K562 (cell line): ENCODE measurements around the gene APOLD1. TPM values are rescaled to one million over a fixed set of nuclear protein-coding genes. Genes with fewer than 3 reads are reported as not detected.

ENCODE experiments used
- ATAC-seq: fragments of 200-7000 bp; cut with Tn5 transposase; 3 replicates; pipeline ENCODE4 v1.9.1; 2020; ENCODE audit warnings: moderate library complexity
- BruUV-seq: library from RNA; stranded (reverse); fragments of 400-500 nt; replicated peaks from 2 replicates; lab custom pipeline; 2021; lab: Mats Ljungman, UMichigan
- CTCF ChIA-PET: fragments of 300-600 bp; formaldehyde crosslinking; extraction: SDS; loops from one replicate; lab custom pipeline; 2021; ENCODE audit warnings: low intra/inter-chr PET ratio; lab: Yijun Ruan, JAX
- POLR2A ChIA-PET: fragments of 300-600, 350-650 bp; sonication (Branson Sonifier 250); formaldehyde crosslinking; extraction: SDS; loops from one replicate; lab custom pipeline; 2021; ENCODE audit warnings: antibody characterized with exemption, inconsistent platforms; lab: Yijun Ruan, JAX
- DNase-seq, 4 experiments: peaks; one replicate each; pipeline versions ENCODE4 v3.0.0 to v3.0.0-alpha.2; 2011 to 2018; ENCODE audit warnings: low spot score in 3 of 4, mixed read lengths in 3 of 4; ENCODE audit errors: extremely low read depth in 1 of 4
- FAIRE-seq: peaks from 2 replicates; lab custom pipeline; 2011; peaks lifted over from hg19 to GRCh38; lab: Jason Lieb, UNC
- H2AFZ ChIP-seq: 2 replicates; pipeline ENCODE4 v1.6.0; 2011; ENCODE audit warnings: low read depth, low read length, control low read depth, inconsistent platforms
- H3K27ac ChIP-seq: fragments of 200-600 bp; 3 replicates; pipeline ENCODE4 v1.8.0; 2011; ENCODE audit warnings: low read depth, mild to moderate bottlenecking, control low read depth, inconsistent platforms, low read length, moderate library complexity, mixed read lengths; ENCODE audit errors: extremely low read depth
- H3K27me3 ChIP-seq, 2 experiments: fragments of 300-600 bp in 1 of 2; 2 replicates in 1 of 2; 3 replicates in 1 of 2; pipeline versions ENCODE4 v1.6.0 to v1.8.0; 2011; ENCODE audit warnings: inconsistent platforms in 2 of 2, low read length in 2 of 2, mild to moderate bottlenecking in 1 of 2, mixed read lengths in 1 of 2, moderate library complexity in 1 of 2; ENCODE audit not compliant: control insufficient read depth in 2 of 2, insufficient read depth in 2 of 2
- H3K36me3 ChIP-seq: fragments of 300-600 bp; 3 replicates; pipeline ENCODE4 v1.8.0; 2011; ENCODE audit warnings: mild to moderate bottlenecking, low read length, inconsistent platforms; ENCODE audit not compliant: control insufficient read depth, insufficient read depth
- H3K4me1 ChIP-seq, 2 experiments: fragments of 200-600 bp in 1 of 2; replicated peaks in 1 of 2; 2 replicates in 1 of 2; 3 replicates in 1 of 2; pipeline versions ENCODE4 v1.5.1 to v1.8.0; 2011; ENCODE audit warnings: inconsistent platforms in 2 of 2, low read length in 2 of 2, mild to moderate bottlenecking in 1 of 2, mixed read lengths in 1 of 2, moderate library complexity in 1 of 2; ENCODE audit not compliant: control insufficient read depth in 2 of 2, insufficient read depth in 2 of 2
- H3K4me2 ChIP-seq: 2 replicates; pipeline ENCODE4 v1.6.1; 2011; ENCODE audit warnings: low read length, control low read depth, inconsistent platforms, mixed read lengths; ENCODE audit not compliant: insufficient read depth
- H3K4me3 ChIP-seq: fragments of 200-600 bp; sonication (generic), shearing (Covaris generic); 2 replicates; pipeline ENCODE4 v1.5.1; 2016; ENCODE audit warnings: control low read depth, inconsistent platforms
- H3K79me2 ChIP-seq: fragments of 200-600 bp; 3 replicates; pipeline ENCODE4 v1.8.0; 2011; ENCODE audit warnings: low read length, inconsistent platforms; ENCODE audit not compliant: control insufficient read depth, insufficient read depth
- H3K9ac ChIP-seq, 2 experiments: 2 replicates each; pipeline versions ENCODE4 v1.6.0 to v1.6.1; 2011; ENCODE audit warnings: low read depth in 2 of 2, low read length in 2 of 2, control low read depth in 1 of 2, inconsistent platforms in 1 of 2, mild to moderate bottlenecking in 1 of 2, mixed read lengths in 1 of 2; ENCODE audit not compliant: insufficient read depth in 1 of 2
- H3K9me1 ChIP-seq: one replicate; pipeline ENCODE4 v1.6.0; 2011; ENCODE audit warnings: inconsistent platforms, mild to moderate bottlenecking, low read length, moderate library complexity; ENCODE audit not compliant: control insufficient read depth, insufficient read depth
- H3K9me3 ChIP-seq: replicated peaks from 2 replicates; pipeline ENCODE4 v1.5.1; 2011; ENCODE audit warnings: low read depth, low read length, inconsistent platforms; ENCODE audit not compliant: control insufficient read depth, insufficient read depth
- H4K20me1 ChIP-seq: replicated peaks from 2 replicates; pipeline ENCODE4 v1.6.1; 2011; ENCODE audit warnings: low read length, inconsistent platforms, mixed read lengths; ENCODE audit not compliant: control insufficient read depth, insufficient read depth
- CCAR2 ChIP-seq: fragments of 200-400 bp; formaldehyde crosslinking; IDR thresholded peaks from 2 replicates; pipeline ENCODE4 v1.6.1; 2017; ENCODE audit warnings: mild to moderate bottlenecking, low read depth, low read length
- DACH1 ChIP-seq: fragments of 450-650 bp; IDR thresholded peaks from 2 replicates; pipeline ENCODE4 v1.6.1; 2018; ENCODE audit not compliant: partially characterized antibody
- ELF4 ChIP-seq: fragments of 450-650 bp; formaldehyde crosslinking; IDR thresholded peaks from 2 replicates; pipeline ENCODE4 v1.4.0; 2022; ENCODE audit warnings: missing genetic modification characterization
- GTF3C2 ChIP-seq: IDR thresholded peaks from 3 replicates; pipeline ENCODE4 v1.6.1; 2011; ENCODE audit warnings: borderline replicate concordance, mild to moderate bottlenecking, moderate library complexity; ENCODE audit not compliant: insufficient read length; ENCODE audit errors: extremely low read depth
- HOMEZ ChIP-seq: fragments of 250-450 bp; sonication (Bioruptor Pico); IDR thresholded peaks from 2 replicates; pipeline ENCODE4 v1.4.0; 2020; ENCODE audit warnings: mild to moderate bottlenecking, moderate library complexity
- PKNOX1 ChIP-seq: fragments of 450-650 bp; IDR thresholded peaks from 2 replicates; pipeline ENCODE4 v1.6.1; 2016
- TCF15 ChIP-seq: fragments of 250-450 bp; sonication (Bioruptor Pico); IDR thresholded peaks from 2 replicates; pipeline ENCODE4 v1.8.0; 2022; ENCODE audit warnings: moderate library complexity, mild to moderate bottlenecking, inconsistent platforms
- ZNF263 ChIP-seq: sonication (generic); formaldehyde crosslinking; IDR thresholded peaks from 2 replicates; pipeline ENCODE4 v1.8.0; 2022; ENCODE audit warnings: mild to moderate bottlenecking, missing genetic modification reagents, borderline replicate concordance
- WGBS: fragments of 100-300 bp; shearing (Covaris generic); methylation state at CpG from one replicate; pipeline ENCODE4 v1.1.6; 2016; ENCODE audit warnings: low coverage, mixed read lengths; ENCODE audit not compliant: insufficient coverage; ENCODE audit errors: missing lambda C conversion rate; 5-methylcytosine and 5-hydroxymethylcytosine counted together
- in situ Hi-C: fragments of 300-500 bp; cut with MboI; formaldehyde crosslinking; loops from 4 replicates; pipeline ENCODE4 v1.15.0; 2018; ENCODE audit warnings: inconsistent platforms, mixed read lengths
- intact Hi-C: fragments of 100-400 bp; cut with micrococcal nuclease; formaldehyde crosslinking; loops from 2 replicates; pipeline ENCODE4 v1.14.2; 2022
- polyA plus RNA-seq, 8 experiments: library from polyadenylated mRNA; depleted of rRNA in 4 of 8; stranded (reverse) in 5 of 8; unstranded in 3 of 8; fragments of >200 nt; fragmentation: Nextera tagmentation in 2 of 8; fragmentation: Illumina TruSeq in 1 of 8; extraction: Ambion mirVana in 2 of 8; extraction: Trizol in 1 of 8; gene quantifications; 2 replicates each; pipeline versions ENCODE4 v1.2.1 to v1.2.3, GENCODE V29; 2011 to 2014; ENCODE audit warnings: inconsistent platforms in 1 of 8, missing spikeins in 1 of 8
- total RNA-seq, 7 experiments: library from RNA; depleted of rRNA in 6 of 7; stranded (reverse); fragments of >200 nt in 6 of 7; fragmentation: Illumina TruSeq in 2 of 7; extraction: Trizol in 2 of 7; gene quantifications; 2 replicates each; pipeline versions ENCODE4 v1.2.1 to v1.2.3, GENCODE V29; 2011 to 2021; ENCODE audit warnings: low replicate concordance in 1 of 7

The APOLD1 gene
- total and polyA plus RNA-seq, 9 of the 15 experiments (the other 6 are each of a cell fraction or from before 2014, with no cell fraction given) = 0.28 to 1.1 (median 0.61) TPM

GRCh38 chr12:12794686-12795085, 9.2 kb downstream of the APOLD1 start:
- no peaks in the 10 kb centered on the region for H3K27me3 ChIP-seq
- DNase-seq (no peak), FAIRE-seq (no peak), ATAC-seq (no peak)
- H3K27ac ChIP-seq = no peak overlapping the region
- H3K4me3 ChIP-seq = no peak overlapping the region
- peaks cover 7 to 16% of the 10 kb centered on the region in 2 experiments; a peak in 4 of 5 replicates for H3K4me1 ChIP-seq
- ChIA-PET POLR2A (interaction anchor here (0.5 to 1.4 kb wide), 2 partner anchors 9 to 10 kb away, joined by 3 read pairs; no protein-coding TSS in a partner anchor), CTCF (no interaction called here)
- no peaks in the 10 kb centered on the region for H3K9me3 ChIP-seq
- no peaks in the 10 kb centered on the region for H4K20me1 ChIP-seq
- H3K36me3 ChIP-seq = no peaks in the 10 kb centered on the region
- H3K4me2 ChIP-seq = no peak overlapping the region
- intact Hi-C loops = no loop called here
- no peak overlapping the region for H3K9ac ChIP-seq
- 19% methylated on average over 2 of the region's 2 CpGs for WGBS
- in situ Hi-C loops = no loop called here
- TF ChIP-seq PKNOX1 (no peak), HOMEZ (CRISPR knock-in tag) (no peak), TCF15 (CRISPR knock-in tag) (no peak), GTF3C2 (no peak), DACH1 (no peak), ZNF263 (CRISPR knock-in tag) (no peak), CCAR2 (no peak), ELF4 (CRISPR knock-in tag) (no peak)
- H2AFZ ChIP-seq = no peak overlapping the region
- no TSS peak for BruUV-seq
- no peaks in the 10 kb centered on the region for H3K9me1 ChIP-seq
- H3K79me2 ChIP-seq = no peaks in the 10 kb centered on the region
